HG03060 (cell line): ENCODE measurements around the gene UCP3.

Source experiments
- ATAC-seq: cut with Tn5 transposase; IDR thresholded peaks from one replicate; pipeline ENCODE4 v1.9.1; 2021; ENCODE audit warnings: low read depth, moderate number of reproducible peaks; ENCODE audit not compliant: unreplicated experiment

Gene UCP3

DNA sequence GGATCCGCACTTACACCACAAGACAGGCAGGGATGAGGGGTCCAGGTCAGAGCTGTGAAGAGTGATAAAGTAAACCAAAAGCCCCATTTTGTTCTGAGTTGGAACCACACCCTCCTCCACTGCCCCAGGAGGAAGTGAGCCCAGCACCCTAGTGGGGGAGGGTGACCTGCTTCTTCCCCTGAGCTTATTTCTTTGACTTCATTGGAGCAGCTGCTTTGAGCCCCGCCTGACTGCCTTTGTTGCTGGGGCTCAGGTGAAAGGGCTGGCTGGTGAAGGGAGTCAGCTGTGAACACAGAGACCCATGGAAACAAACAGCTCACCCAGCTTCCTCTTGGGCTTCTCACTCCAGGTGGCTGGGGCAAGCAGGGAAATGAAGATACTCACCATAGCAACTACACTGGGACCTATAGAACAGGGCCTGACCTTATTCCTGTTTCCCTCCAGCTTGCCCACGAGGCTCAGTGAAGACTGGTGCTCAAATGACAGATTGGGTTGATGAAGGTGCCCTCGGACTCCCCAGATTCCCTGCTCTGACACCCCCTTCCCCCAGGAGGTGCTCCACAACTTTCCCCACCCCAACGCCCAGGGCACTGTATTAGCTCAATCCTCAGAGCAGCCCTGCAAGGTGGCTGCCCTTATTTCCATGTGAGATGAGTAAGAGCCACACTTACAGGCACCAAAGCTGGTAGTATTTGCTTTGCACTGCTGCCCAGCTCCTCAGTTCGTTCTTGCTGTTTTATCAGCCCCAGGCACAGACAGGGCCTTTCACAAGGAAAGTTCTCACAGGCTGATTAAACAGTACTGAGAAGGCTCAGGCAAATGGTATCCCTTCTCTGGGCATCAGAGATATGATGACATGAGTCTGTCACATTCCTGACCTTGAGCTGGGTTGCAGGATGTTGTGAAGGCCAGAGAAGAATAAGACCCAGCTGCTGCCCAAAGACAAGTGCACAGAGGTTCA lies 28.6 kb downstream of the UCP3 start:
- no peak for ATAC-seq

DNA sequence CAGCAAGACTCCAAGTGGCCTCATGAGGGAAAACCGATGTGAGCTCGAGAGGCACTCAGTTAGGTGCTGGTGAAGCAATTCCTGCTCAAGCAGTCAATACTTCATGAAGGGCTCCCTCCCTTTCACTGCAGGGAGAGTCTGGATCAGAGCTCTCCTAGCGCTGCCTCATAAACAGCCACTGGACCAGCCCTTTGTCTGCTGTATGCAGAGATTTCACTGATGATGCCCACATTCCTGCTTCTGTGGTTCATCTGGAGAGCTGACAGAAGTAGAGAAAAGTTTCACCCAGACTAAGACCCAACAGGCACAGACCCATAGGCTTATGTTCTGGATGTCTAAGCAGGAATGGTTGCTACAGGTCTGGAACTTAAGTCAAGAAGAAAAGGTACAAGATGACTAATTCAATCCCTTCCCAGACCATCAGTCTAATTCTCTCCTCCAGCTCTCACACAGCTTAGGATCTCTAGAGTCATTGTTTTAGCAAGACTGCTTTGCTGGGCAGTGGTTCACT lies 30.3 kb downstream of the UCP3 start:
- ATAC-seq = no peak

DNA sequence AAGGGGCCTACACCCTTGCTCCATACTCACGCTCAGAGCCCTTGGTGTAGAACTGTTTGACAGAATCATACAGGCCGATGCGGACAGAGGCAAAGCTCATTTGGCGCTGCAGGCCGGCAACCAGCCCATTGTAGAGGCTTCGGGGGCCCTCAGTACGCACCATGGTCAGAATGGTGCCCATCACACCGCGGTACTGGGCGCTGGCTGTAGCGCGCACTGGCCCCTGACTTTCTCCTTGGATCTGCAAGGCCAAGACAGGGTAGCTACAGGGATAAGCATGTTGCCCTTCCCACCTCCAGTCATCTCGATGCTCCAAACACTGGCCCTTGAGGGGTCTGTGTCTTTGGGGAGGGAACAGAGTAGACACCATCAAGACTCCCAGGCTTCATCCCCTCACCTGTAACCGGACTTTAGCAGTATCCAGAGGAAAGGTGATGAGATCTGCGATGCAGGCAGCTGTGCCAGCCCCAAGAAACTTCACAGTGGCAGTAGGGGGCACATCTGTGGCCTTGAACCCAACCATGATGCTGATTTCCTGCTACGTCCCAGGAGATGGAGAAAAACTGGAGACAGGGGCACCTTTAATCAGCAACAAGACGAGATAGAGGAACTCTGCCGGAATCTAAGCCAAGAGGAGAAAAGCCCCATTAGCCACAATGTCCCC lies 30.9 kb downstream of the UCP3 start:
- no peak for ATAC-seq

DNA sequence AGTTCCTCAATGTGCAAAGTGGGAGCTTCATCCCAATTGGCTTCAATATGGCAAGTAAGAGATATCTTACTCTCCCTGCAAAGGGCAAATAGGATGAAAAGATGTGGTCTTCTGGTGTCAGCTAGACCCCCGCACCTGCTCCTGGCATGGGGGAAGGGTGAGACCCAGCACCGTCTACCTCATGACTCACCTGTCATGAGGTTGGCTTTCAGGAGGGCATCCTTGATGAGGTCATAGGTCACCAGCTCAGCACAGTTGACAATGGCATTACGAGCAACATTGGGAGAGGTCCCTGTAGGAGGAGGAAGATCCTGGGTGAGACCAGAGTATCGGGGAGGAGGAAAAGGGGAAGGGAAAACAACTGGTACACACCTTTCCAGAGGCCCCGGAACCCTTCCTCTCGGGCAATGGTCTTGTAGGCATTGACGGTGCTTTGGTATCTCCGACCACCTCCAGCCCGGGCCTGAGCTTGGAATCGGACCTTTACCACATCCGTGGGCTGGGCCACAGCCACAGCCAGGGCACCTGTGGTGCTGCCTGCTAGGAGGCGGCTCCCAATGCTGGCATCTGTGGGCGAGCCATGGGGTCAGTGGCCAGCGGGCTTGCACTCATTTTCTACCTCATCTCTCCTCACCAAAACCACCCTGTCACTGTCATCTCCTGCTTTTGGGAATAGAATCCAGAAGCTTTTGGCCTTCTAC lies 32.3 kb downstream of the UCP3 start:
- no peak for ATAC-seq

DNA sequence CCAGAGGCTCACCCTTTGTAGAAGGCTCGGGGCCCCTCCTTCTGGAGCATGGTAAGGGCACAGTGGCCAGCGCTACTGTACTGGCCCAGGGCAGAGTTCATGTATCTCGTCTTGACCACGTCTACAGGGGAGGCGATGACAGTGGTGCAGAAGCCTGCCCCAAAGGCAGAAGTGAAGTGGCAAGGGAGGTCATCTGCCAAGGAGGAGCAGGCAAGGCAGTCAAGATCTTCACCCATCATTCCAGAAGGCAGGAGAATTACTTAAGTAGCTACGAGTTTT lies 33.5 kb downstream of the UCP3 start:
- ATAC-seq = no peak

DNA sequence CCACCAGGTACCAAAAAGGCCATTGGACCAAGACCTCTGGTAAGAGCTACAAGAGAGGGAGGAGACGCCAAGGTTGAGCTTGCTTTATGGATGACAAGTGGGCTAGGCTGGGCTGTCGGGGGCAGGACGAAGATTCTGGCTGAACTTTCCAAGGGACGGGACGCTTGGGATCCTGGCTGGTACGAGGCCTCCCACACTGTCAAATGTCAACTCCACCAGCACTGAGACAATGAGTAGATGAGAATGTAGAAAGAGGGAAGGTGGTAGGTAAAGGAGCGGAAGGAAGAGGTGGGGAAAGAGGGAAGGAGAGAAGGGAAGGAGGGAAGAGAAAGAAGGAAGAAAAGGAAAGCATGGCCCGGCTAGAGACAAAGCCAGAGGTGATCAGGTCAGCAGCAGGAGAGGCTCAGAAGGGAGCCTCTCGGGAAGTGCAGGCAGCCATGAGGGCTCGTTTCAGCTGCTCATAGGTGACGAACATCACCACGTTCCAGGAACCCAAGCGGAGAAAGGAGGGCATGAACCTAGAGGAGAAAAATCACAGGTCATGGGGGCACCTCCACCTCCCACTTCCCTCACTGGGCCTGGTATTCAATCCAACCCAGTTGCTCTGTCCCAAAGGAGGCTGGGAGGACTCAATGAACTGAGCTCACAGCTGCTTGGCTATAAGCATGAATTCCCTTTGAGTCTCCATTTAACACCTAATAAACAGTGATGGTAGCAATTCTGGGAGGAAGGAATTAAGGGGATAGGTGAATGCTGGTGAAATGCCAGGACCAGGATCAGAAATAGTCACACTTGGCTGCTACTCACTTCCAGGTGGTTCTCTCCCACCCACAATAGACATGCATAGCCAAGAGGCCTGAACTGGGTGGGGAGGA lies 34.0 kb downstream of the UCP3 start:
- no peak for ATAC-seq

DNA sequence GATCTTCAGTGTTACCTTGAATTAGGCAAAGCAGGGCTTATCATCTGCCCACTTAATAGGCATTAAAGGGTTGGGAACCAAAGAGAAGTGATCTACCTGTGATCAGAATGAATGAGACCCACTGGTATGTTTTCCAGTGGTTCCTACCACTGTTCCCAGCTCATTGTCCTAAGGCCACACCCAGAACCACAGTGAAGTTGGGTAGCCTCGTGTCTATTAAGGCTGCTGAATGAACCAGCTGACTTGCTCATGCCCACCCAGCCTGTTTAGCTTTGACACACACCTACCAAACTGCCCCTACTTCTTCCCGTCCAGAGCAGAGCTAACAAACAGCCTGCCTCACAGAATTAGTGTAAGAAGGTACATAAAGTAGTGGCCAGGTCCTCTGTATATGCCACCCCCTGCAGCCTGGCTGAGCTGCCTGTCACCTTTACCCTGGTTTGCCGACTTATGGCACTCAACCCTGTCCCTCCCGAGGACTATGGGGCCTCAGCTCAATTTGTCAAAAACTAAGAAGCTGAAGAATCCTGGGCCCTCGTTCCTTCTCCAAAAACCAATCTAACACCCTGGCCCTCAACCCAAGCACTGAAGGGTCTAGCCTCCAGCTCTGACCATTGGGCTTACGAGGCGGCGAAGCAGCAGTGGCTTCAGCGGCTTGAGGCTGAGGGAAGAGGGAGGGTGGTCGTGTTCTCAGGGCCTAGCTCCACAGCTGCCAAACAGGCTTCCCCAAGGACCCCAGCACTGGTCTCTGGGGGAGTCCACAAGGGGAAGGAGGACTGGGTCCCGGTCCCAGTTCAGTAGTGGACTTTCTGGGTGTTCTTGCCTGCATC lies 36.0 kb downstream of the UCP3 start:
- ATAC-seq = no peak

DNA sequence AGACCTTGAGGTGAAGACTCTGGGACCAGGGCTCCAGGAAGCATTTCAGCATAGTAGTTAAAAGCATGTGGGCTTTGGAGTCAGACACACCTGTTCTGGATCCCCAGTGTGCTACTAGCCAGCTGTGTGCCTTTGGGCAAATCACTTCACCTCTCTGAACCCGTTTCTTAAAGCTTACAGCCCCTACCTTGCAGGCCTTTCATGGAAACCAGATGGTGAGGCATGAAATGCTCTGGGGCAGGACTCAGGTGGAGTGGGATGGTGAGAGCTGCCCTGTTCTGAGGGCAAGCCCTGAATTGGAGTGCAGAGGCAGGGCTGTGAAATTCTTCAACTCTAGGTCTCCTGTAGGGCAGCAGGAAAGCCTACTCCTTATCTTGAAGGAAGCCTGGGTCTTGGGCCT lies 36.7 kb downstream of the UCP3 start:
- no peak for ATAC-seq

DNA sequence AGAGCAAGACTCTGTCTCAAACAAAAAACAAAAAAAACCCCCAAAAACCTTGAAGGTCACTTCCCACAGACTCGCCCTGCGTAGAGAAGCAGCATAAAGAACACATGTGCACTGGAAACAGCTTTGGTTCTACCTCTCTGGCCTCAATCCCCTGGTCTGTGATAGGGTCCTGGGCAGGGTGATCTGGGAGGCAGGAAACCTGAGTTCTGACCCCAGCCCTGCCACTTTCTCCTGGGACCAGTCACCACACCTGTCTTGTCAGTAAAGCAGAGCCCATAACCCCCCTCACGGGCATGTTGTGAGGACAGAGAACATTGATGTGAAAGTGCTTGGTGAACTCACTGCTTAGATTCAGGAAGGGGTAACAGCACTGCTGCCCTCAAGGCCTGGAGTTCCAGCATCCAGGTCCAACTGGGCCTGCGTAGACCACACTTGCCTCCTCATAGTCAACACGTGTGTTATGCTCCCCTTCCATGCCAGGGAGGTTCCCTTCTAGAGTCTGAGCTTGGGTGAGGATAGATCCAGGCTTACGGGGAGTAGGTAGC lies 37.6 kb downstream of the UCP3 start:
- no peak for ATAC-seq

DNA sequence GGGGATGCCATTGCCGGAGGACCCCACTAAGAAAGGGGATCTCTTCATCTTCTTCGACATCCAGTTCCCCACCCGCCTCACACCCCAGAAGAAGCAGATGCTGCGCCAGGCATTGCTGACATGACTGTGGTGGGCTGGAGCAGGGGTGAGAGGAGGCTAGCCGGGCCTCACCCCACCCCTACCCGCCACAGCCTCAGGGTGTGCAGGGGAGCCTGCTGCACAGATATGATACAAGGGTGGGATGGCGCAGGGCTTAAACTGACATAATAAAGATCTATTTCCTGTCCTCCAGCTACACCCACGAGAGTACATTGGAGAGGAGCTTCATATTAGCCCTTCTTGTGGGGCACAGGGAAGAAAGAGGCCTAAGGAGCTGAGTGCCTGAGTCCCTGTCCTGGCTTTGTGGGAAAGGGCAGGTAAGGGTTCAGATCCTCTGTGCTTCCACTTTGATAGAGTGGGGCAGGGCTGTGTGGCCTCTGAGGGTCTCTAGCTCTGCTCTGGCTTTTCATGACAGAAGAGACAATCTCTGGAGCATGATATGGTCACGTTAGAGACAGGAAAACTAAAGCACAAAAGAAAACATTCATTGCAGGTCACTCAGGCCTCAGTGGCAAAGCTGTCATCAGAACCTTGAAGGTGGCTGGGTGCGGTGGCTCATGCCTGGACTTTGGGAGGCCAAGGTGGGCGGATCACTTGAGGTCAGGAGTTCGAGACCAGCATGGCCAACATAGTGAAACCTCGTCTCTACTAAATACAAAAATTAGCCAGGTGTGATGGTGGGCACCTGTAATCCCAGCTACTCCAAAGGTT lies 38.7 kb downstream of the UCP3 start:
- no peak for ATAC-seq

DNA sequence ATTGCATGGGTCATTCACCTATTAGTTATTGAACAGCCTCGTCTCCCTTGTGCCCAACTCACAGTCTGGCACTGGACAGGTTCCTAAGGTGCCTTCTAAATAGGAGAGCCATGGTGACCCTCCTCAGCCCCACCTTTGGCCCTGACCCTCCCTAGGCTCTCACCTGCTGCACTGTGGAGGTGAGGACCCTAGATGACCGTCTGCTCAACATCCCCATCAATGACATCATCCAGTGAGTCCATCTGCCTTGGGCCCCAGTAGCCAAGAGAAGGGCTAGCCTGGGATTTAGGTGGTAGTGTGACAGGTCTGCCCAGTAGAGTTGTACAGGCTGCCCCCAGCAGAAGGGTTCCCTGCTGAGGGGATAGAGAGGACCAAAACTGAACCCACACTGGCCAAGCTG lies 39.8 kb downstream of the UCP3 start:
- no peak for ATAC-seq

DNA sequence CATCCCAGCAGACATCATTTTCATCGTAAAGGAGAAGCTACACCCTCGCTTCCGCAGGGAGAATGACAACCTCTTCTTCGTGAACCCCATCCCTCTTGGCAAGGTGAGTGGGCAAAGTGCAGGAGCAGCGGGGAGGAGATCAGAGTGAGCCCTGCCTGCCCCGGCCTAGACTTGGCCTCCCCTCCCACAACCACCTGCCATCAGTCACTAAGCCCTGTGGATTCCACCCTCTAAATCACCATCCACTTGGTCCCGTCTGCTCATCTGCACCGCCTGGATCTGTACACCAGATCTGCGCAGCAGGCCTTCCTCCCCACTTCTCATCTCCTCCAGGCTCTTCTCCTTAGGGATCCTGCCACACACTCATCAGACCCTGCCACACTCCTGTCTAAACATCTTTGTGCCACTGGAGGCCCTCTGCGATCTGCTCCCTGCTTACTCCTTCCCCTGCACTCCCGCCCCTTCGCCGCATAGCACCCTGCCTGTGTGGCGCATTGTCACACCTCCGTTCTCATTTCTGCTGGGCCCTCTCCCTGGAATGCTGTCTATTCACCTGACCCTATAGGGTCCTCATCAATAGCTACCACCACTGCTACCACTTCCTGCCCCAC lies 40.4 kb downstream of the UCP3 start:
- no peak for ATAC-seq

DNA sequence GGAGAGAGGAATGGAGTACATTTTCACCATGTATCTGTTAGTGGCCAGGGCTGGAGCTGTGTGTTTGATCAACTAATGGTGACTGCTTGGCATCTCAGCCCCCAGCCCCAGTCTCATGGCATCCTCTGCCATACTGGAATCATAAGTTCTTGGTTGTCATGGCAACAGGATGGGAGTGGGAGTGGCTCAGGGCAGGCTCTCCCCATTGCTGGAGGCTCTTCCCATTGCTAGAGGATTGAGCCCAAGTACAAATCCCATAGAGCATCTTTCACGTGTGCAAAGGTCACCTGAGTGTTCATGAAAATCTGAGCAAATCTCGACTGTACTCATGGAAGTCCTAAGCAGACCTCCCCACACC lies 43.1 kb downstream of the UCP3 start:
- ATAC-seq = no peak

DNA sequence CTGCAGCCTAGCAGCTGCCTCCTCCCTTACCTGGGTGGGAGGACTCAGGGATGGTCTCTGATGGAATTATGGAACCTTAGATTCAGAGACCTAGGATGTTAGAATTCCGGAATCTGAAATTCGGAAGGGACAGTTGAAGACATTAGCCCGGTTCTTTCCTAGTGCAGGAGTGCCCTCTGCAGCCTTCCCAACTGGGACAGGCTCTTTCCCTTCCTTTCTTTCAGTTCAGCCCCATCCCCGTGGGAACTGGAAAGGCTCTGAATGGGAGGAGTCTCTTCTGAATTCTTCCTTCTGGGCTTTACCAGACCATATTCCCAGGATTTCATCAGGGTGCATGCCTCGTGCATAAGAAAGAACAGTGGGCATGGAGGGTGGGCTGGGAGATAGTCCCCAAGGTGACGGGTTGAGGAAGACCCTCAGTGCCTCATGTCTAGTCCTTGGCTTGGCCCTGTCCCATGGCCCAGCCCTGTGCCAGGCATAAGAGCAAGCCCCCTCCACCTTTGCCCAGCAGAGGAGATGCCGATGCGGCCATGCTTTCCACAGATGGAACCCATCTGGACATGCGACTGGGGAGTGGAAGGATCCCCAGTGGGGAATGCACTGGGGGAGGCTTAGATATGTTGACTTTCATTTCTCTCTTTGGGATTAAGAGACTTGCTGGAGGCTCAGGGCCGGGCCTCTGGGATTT lies 43.7 kb downstream of the UCP3 start:
- ATAC-seq = no peak

DNA sequence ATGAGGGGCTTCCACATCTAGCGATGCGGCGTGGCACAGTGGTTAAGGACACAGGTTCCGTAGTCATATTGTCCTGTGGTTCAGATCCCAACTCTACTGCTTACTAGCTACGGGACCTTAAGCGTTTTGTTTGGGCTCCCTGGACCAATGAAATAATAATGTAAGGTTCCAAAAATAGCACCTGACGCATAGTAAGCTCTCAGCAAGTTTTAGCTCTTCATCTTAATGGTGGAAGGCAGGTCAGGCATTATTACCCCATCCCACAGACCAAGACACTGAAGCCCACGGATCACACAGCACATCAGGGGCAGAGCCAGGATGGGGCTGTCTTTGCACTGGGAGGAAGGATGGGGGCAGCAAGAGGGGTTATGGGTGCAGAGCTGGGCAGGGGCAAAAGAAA lies 45.0 kb downstream of the UCP3 start:
- no peak for ATAC-seq

DNA sequence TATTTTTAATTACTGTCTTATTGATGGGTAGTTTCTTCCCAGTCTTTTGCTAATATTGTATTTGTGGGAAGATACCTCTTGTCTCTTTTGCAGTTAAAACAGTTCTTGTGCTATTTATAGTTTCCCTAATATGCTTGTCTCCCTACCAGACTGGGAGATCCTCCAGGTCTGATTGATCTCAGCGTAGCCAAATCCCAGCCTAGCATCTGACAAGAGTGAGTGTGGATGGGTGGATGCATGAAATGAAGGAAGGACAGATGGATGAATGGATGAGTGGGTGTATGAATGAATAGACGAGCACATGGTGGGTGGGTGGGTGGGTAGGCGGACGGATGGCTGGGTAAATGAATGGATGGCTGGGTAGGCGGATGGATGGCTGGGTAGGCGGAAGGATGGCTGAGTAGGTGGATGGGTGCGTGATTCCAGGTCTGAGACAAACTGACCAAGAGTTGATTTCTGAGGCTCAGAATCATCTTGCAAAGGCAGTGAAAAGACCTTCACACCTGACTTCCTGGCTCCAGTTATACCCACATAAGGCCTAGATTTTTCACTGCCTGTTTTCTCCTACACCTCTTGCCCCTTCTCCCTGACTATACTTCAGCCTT lies 46.7 kb downstream of the UCP3 start:
- no peak for ATAC-seq

DNA sequence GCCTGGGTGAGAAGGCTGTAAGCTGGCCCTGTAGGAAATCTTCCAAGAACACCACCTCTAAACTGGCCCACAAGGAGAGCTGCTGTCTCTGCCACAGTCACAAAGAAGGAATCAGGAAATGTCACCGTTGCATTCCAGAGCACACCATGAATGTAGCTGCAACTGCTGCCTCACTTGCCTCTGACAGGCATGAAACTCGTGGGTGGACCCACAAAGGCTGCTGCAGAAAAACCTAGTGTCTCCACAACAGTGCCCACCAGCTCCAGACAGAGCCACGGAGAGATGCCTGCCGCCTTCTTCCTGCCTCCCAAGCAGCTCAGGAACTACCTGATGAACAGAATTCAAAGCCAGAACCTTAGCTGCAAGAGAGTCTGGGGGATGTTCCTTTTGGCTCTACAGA lies 47.6 kb downstream of the UCP3 start:
- ATAC-seq = no peak
